HUDEP-2 (cell line): ENCODE data around the gene NFATC2.

ENCODE experiments used
- DNase-seq, 76 experiments: peaks; one replicate each; lab custom pipeline; 2025; ENCODE audit not compliant: unreplicated experiment in 76 of 76; lab: John Stamatoyannopoulos, UW

NFATC2 gene

GRCh38 chr20:51458751-51459439 is 83.6 kb downstream of the NFATC2 start:
- no peak for DNase-seq

GRCh38 chr20:51457533-51457932 is 85.0 kb downstream of the NFATC2 start:
- no peak for DNase-seq

- peak in 75 of 76 experiments; percentile 49 to 97 (median 88) for DNase-seq
Measured at GRCh38 chr20:51456511-51457509, 85.7 kb downstream of the NFATC2 start.

- no peak for DNase-seq
Measured at GRCh38 chr20:51454250-51454865, 88.2 kb downstream of the NFATC2 start.

- no peak for DNase-seq
Measured at GRCh38 chr20:51452734-51453365, 89.7 kb downstream of the NFATC2 start.

- no peak for DNase-seq
Measured at GRCh38 chr20:51452091-51452613, 90.4 kb downstream of the NFATC2 start.

GRCh38 chr20:51451484-51451883 is 91.0 kb downstream of the NFATC2 start:
- DNase-seq, result no peak

GRCh38 chr20:51450984-51451383 is 91.5 kb downstream of the NFATC2 start:
- no peak for DNase-seq

GRCh38 chr20:51450221-51450712 is 92.3 kb downstream of the NFATC2 start:
- no peak for DNase-seq

GRCh38 chr20:51449498-51450220 is 92.9 kb downstream of the NFATC2 start:
- DNase-seq, result no peak

GRCh38 chr20:51447765-51448148 is 94.8 kb downstream of the NFATC2 start:
- no peak for DNase-seq

- no peak for DNase-seq
Measured at GRCh38 chr20:51447097-51447764, 95.3 kb downstream of the NFATC2 start.

- no peak for DNase-seq
Measured at GRCh38 chr20:51446656-51447055, 95.9 kb downstream of the NFATC2 start.

GRCh38 chr20:51446230-51446629 is 96.3 kb downstream of the NFATC2 start:
- DNase-seq, result no peak

GRCh38 chr20:51445591-51445990 is 96.9 kb downstream of the NFATC2 start:
- DNase-seq, result no peak

GRCh38 chr20:51444922-51445438 is 97.5 kb downstream of the NFATC2 start:
- no peak for DNase-seq

GRCh38 chr20:51444467-51444866 is 98.1 kb downstream of the NFATC2 start:
- DNase-seq, result no peak

GRCh38 chr20:51442602-51443001 is 99.9 kb downstream of the NFATC2 start:
- no peak for DNase-seq

GRCh38 chr20:51440589-51440988 is 101.9 kb downstream of the NFATC2 start:
- no peak for DNase-seq
